Aorta (tissue), 5 donors: ENCODE results near the gene IRAK2. TPM values are rescaled to one million over a fixed set of nuclear protein-coding genes. Genes with fewer than 3 reads are reported as not detected.

Source experiments
- ATAC-seq: fragments of 200-7000 bp; cut with Tn5 transposase; one replicate; pipeline ENCODE4 v1.9.1; 2022; ENCODE audit warnings: moderate library complexity; ENCODE audit not compliant: low FRiP score
- DNase-seq, 2 donors: peaks; one replicate each; pipeline ENCODE4 v3.0.0-alpha.2; 2020
- H3K27ac ChIP-seq, 2 donors: one replicate each; pipeline ENCODE4 v1.5.1; 2013; ENCODE audit warnings: low read length in 2 of 2, mild to moderate bottlenecking in 2 of 2, moderate library complexity in 2 of 2, control low read depth in 1 of 2, inconsistent platforms in 1 of 2, low read depth in 1 of 2
- H3K27me3 ChIP-seq, 2 donors: one replicate each; pipeline ENCODE4 v1.6.1; 2013; ENCODE audit warnings: control low read depth in 1 of 2, low read length in 1 of 2, mild to moderate bottlenecking in 1 of 2, moderate library complexity in 1 of 2; ENCODE audit not compliant: insufficient read depth in 2 of 2, control insufficient read depth in 1 of 2
- H3K36me3 ChIP-seq, 2 donors: one replicate each; pipeline ENCODE4 v1.6.1; 2013; ENCODE audit warnings: control low read depth in 1 of 2, low read length in 1 of 2, mild to moderate bottlenecking in 1 of 2; ENCODE audit not compliant: insufficient read depth in 2 of 2, control insufficient read depth in 1 of 2
- H3K4me1 ChIP-seq, 2 donors: one replicate each; pipeline ENCODE4 v1.6.1; 2013; ENCODE audit warnings: low read length in 2 of 2, control low read depth in 1 of 2, mild to moderate bottlenecking in 1 of 2, moderate library complexity in 1 of 2; ENCODE audit not compliant: insufficient read depth in 2 of 2, control insufficient read depth in 1 of 2
- H3K4me3 ChIP-seq, 2 donors: one replicate each; pipeline ENCODE4 v1.5.1; 2013; ENCODE audit warnings: low read length in 2 of 2, control low read depth in 1 of 2, mild to moderate bottlenecking in 1 of 2
- H3K9me3 ChIP-seq: one replicate; pipeline ENCODE4 v1.6.1; 2013; ENCODE audit warnings: mild to moderate bottlenecking, low read length; ENCODE audit not compliant: control insufficient read depth
- WGBS, 2 donors: extraction: QIAGEN DNeasy Blood & Tissue Kit; methylation state at CpG; one replicate each; pipeline ENCODE4 v1.1.7; 2013; 5-methylcytosine and 5-hydroxymethylcytosine counted together
- intact Hi-C, 2 donors: fragments of 100-400 bp; cut with DNase I; formaldehyde crosslinking; loops; one replicate each; pipeline versions ENCODE4 v1.14.2 to v1.15.0; 2022
- polyA plus RNA-seq, 2 donors: library from polyadenylated mRNA; stranded (reverse); fragments of 200-250 nt; gene quantifications; one replicate each; pipeline ENCODE4 v1.2.3, GENCODE V29; 2013
- total RNA-seq, 2 donors: library from RNA; stranded (reverse); fragmentation: NEBNext Ultra II Directional; extraction: Animal tissue kit (Norgen Biotek cat#: 25700); gene quantifications; one replicate each; pipeline ENCODE4 v1.2.1, GENCODE V29; 2021
- donor health status: healthy with polysubstance abuse.
- donor health status: Bipolar disorder and iron deficiency.
- donor health status: DM: no; HTN: no; CAD: no.
- donor health status: DM: no; HTN: no; CAD: no.
- donor health status: DM: yes; HTN: yes; CAD: no.

IRAK2 gene
- total and polyA plus RNA-seq, 4 donors: 1.7 to 8.3 (median 4.8) TPM

GRCh38 chr3:10198226-10198625, 33.5 kb downstream of the IRAK2 start:
- 90 to 91% methylated on average over 4 of the region's 4 CpGs for WGBS, 2 donors
- Histone ChIP-seq H3K4me1 (peaks cover 0 to 10% of the 10 kb centered on the region in 2 donors), H3K4me3 (no peak overlapping the region), H3K27me3 (no peaks in the 10 kb centered on the region), H3K27ac (no peak overlapping the region), H3K36me3 (no peaks in the 10 kb centered on the region), H3K9me3 (no peaks in the 10 kb centered on the region)
- intact Hi-C loops: no loop called here
- ATAC-seq (no peak), DNase-seq (no peak)

GRCh38 chr3:10198761-10199649, 34.3 kb downstream of the IRAK2 start:
- Histone ChIP-seq H3K4me1 (peaks cover 2 to 3% of the 10 kb centered on the region in 2 donors), H3K4me3 (no peak overlapping the region), H3K27me3 (no peaks in the 10 kb centered on the region), H3K36me3 (no peaks in the 10 kb centered on the region), H3K27ac (no peak overlapping the region), H3K9me3 (no peaks in the 10 kb centered on the region)
- intact Hi-C loops: no loop called here
- DNase-seq (peak in 1 of 2 donors; percentile 56), ATAC-seq (no peak)
- 59 to 67% methylated on average over 12 of the region's 12 CpGs for WGBS, 2 donors

- H3K27me3 ChIP-seq: no peaks in the 10 kb centered on the region
- H3K4me1 ChIP-seq: peaks cover 0 to 4% of the 10 kb centered on the region in 2 donors
- peak overlapping the region; percentile 62 to 66 for H3K27ac ChIP-seq
- no peak for DNase-seq
- intact Hi-C loops: loop anchor here (1.0 to 5.0 kb wide), 3 partner anchors 13 to 43 kb away; partner anchors contain the start of gene IRAK2 (in 1 of the 2)
- H3K9me3 ChIP-seq: no peaks in the 10 kb centered on the region
- H3K4me3 ChIP-seq: no peak overlapping the region
- WGBS, 2 donors: 92 to 97% methylated on average over 2 of the region's 2 CpGs
- no peak for ATAC-seq
- H3K36me3 ChIP-seq: no peaks in the 10 kb centered on the region
These were observed 40.2 kb downstream of the IRAK2 start for GRCh38 chr3:10204921-10205320.

GRCh38 chr3:10205451-10206165, 40.9 kb downstream of the IRAK2 start:
- no peaks in the 10 kb centered on the region for H3K27me3 ChIP-seq
- no peaks in the 10 kb centered on the region for H3K9me3 ChIP-seq
- H3K36me3 ChIP-seq: no peaks in the 10 kb centered on the region
- no peak overlapping the region for H3K4me3 ChIP-seq
- peak overlapping the region; percentile 62 to 79 for H3K27ac ChIP-seq
- intact Hi-C loops: loop anchor here in 1 of 2 donors (1.0 to 5.0 kb wide), 2 partner anchors 13 to 33 kb away; no protein-coding TSS in a partner anchor
- H3K4me1 ChIP-seq: peaks cover 0 to 4% of the 10 kb centered on the region in 2 donors
- DNase-seq (peak; percentile 91 to 93), ATAC-seq (peak; percentile 82)
- 33% methylated on average over 7 of the region's 7 CpGs for WGBS, 2 donors

GRCh38 chr3:10206166-10206511, 41.4 kb downstream of the IRAK2 start:
- ATAC-seq (peak; percentile 48), DNase-seq (no peak)
- Histone ChIP-seq H3K36me3 (no peaks in the 10 kb centered on the region), H3K4me3 (no peak overlapping the region), H3K4me1 (peaks cover 0 to 4% of the 10 kb centered on the region in 2 donors), H3K27ac (peak overlapping the region; percentile 52 to 79), H3K9me3 (no peaks in the 10 kb centered on the region), H3K27me3 (no peaks in the 10 kb centered on the region)
- intact Hi-C loops: loop anchor here in 1 of 2 donors (5.0 kb wide), 1 partner anchor 34 kb away; no protein-coding TSS in a partner anchor
- 74 to 76% methylated on average over 5 of the region's 5 CpGs for WGBS, 2 donors

GRCh38 chr3:10213156-10213792, 48.6 kb downstream of the IRAK2 start:
- no peak overlapping the region for H3K4me3 ChIP-seq
- ATAC-seq: no peak
- H3K27ac ChIP-seq: no peak overlapping the region
- no peaks in the 10 kb centered on the region for H3K36me3 ChIP-seq
- 85 to 88% methylated on average over 9 of the region's 9 CpGs for WGBS, 2 donors
- DNase-seq: no peak
- no peaks in the 10 kb centered on the region for H3K27me3 ChIP-seq
- no peaks in the 10 kb centered on the region for H3K4me1 ChIP-seq
- no peaks in the 10 kb centered on the region for H3K9me3 ChIP-seq
- intact Hi-C loops: no loop called here

- no peak overlapping the region for H3K27ac ChIP-seq
- 86 to 88% methylated on average over 6 of the region's 6 CpGs for WGBS, 2 donors
- DNase-seq: no peak
These were observed 51.1 kb downstream of the IRAK2 start for GRCh38 chr3:10215578-10216368.

GRCh38 chr3:10217359-10217758, 52.6 kb downstream of the IRAK2 start:
- 82 to 96% methylated on average over 3 of the region's 3 CpGs for WGBS, 2 donors
- no peaks in the 10 kb centered on the region for H3K27me3 ChIP-seq
- no peak overlapping the region for H3K4me3 ChIP-seq
- intact Hi-C loops: no loop called here
- no peaks in the 10 kb centered on the region for H3K9me3 ChIP-seq
- H3K27ac ChIP-seq: no peak overlapping the region
- no peak for ATAC-seq
- no peaks in the 10 kb centered on the region for H3K36me3 ChIP-seq
- no peaks in the 10 kb centered on the region for H3K4me1 ChIP-seq
- no peak for DNase-seq

More at GRCh38 chr3:10215578-10216368, 51.1 kb downstream of the IRAK2 start:
- no peak overlapping the region for H3K4me3 ChIP-seq
- no peaks in the 10 kb centered on the region for H3K9me3 ChIP-seq
- ATAC-seq: no peak
- no peaks in the 10 kb centered on the region for H3K27me3 ChIP-seq
- intact Hi-C loops: no loop called here
- H3K36me3 ChIP-seq: no peaks in the 10 kb centered on the region
- no peaks in the 10 kb centered on the region for H3K4me1 ChIP-seq
